Stimulated activated CD4-positive, alpha-beta T cell treated with anti-CD3 and anti-CD28 coated beads, Interleukin-4, amount 100 ng/mL, for 48 hours (primary cell): ENCODE measurements around the gene KCTD16.

ENCODE experiments used
- DNase-seq, 2 donors: peaks; one replicate each; pipeline ENCODE4 v3.0.0-alpha.2; 2020; ENCODE audit warnings: low read depth in 2 of 2

Gene KCTD16

GRCh38 chr5:144284931-144285502 is 114.3 kb downstream of the KCTD16 start:
- DNase-seq: no peak

- DNase-seq: no peak
Observed at GRCh38 chr5:144289277-144289676, 118.6 kb downstream of the KCTD16 start.

GRCh38 chr5:144292029-144292428 is 121.4 kb downstream of the KCTD16 start:
- no peak for DNase-seq

DNA sequence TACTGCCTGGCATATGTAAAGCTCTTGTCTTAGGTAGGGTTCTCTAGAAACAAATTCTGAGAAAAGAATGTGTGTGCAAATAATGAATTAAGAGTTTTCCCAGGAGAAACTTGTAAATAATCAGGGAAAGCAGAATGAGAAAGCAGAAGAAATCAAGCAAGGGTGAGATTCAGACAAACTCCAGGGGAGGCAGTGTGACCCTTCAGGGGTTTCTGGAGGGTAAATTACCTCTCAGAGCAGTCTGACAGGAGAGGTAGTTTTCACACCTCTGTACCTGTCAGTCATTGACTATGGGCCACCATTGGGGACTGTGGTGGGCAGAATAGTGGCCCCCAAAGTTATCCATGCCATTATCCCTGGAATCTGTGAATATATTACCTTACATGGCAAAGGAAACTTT is 124.6 kb downstream of the KCTD16 start:
- no peak for DNase-seq

DNA sequence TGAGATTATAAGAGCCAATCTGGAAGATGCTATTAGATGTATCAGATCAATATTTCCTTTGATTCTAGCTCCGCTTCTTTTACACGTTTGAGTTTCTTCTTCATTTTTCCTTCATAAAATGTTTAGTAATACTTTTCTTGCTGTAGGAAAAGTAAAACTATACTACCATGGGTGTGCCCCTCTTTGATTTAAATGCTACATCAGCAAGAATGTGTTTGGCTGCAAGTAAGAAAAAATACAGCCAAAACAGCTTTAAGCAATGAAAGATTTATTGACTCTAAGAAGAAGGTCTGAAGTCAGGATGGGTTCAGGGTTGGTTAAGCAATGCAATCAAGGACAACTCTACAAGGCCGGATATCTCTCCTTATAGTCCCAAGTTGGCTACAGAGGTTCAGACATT is 126.4 kb downstream of the KCTD16 start:
- DNase-seq: no peak

- DNase-seq: no peak
Observed at GRCh38 chr5:144298658-144299057, 128.0 kb downstream of the KCTD16 start.

- no peak for DNase-seq
Observed at GRCh38 chr5:144304688-144305087, 134.0 kb downstream of the KCTD16 start.

DNA sequence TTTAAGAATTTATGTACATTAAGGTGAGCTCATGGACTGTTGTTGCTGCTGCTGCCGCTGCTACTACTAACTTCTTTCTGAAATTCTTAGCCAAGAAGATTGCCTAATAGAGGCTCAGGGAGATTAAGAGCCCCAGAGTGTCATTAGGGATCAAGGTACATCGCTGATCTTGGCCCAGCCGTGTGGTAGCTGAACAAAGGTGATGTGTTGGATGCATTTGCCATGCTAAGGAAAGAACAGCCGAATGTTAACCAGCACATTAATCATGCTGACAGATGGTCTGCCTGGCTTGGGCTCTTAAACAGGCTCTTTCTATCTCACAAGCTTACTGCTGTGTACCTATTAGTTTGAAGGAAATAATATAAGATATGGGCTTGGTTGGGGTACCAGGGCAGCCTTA is 137.1 kb downstream of the KCTD16 start:
- DNase-seq: no peak

GRCh38 chr5:144308174-144308573 is 137.5 kb downstream of the KCTD16 start:
- DNase-seq: no peak

GRCh38 chr5:144308906-144309670 is 138.4 kb downstream of the KCTD16 start:
- no peak for DNase-seq

DNA sequence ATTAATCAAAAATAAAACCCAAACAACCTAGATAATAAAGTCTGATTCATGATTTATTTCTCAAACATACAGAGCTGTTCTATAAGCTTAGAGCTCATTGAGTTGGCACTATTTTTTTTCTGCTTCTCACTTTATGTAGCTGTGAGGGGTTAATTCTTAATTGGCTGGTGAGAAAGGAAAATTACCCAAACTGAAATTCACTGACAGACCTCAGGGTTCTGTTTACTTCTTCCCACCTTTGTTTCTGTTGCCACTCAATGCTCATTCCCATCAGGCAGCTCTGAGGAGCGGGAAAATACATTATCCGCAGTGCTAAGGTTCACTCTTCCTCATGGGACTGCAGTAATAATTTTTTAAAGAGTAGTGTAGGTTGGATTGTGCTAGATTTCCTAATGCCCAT is 139.9 kb downstream of the KCTD16 start:
- DNase-seq: no peak

DNA sequence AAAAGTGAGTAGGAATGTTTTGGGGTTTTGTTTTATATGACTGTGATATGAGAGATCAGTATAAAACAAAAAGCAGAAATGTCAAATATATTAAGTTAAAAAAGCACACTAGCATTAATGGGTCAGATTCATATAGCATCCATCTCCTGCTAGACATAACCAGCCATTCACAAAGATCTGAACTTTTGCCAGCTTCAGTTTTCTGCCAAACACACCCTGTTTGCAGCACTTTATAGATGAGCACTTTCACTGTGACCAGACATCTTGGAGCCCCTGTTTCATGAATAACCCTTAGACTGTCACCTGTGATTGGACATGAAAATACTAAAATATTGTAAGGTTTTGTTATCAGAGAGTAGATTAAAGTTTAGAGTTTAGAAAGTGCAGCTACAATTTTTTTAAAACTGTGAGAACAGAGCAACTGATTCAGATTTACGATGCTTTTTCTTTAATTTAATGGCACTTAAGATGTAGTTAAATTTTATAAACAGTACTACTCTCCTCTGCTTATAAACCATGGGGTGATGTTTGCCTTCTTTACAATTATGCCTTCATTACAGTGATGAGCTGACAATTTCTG is 142.6 kb downstream of the KCTD16 start:
- DNase-seq: no peak

GRCh38 chr5:144315026-144315425 is 144.4 kb downstream of the KCTD16 start:
- no peak for DNase-seq

- DNase-seq: no peak
Observed at GRCh38 chr5:144315994-144316634, 145.4 kb downstream of the KCTD16 start.

DNA sequence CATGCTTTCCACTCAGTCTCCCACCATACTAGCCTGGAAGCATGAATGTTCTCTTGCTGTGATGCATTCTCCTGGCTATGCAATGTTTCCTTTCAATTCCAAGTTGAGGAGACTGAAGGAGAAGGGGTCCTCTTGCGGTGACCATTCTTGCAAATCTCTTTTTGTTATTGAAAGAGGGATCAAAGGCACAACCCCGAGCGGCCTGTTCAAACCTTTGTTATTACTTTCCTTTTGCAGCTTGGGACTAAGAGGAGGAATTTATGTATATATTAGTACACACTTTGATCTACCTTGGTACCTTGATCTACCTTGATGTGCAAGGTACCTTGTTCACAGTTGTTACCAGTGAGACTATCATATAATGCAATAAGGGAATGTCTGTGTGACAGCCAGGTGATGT is 147.3 kb downstream of the KCTD16 start:
- DNase-seq: no peak

DNA sequence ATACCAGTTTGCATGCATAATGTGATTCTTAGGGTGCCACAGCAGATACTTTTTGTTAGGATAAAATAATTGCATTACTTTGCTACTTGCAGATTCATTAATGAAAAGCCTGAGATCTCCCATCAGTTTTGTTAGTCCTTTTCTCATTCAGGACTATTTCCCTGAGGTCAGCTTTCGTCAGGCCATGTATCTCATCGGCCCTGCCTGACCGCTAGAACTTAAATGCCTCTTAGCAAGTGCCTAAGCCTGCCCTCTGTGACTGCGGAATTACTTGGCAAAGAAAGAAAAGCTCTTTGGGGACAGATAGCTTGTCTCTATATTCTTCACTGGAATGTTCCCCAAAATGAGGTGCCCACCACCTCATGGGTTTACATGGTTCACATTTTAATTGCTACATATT is 147.8 kb downstream of the KCTD16 start:
- DNase-seq: no peak

GRCh38 chr5:144323181-144323580 is 152.5 kb downstream of the KCTD16 start:
- no peak for DNase-seq

GRCh38 chr5:144325532-144325931 is 154.9 kb downstream of the KCTD16 start:
- no peak for DNase-seq

GRCh38 chr5:144328494-144328893 is 157.8 kb downstream of the KCTD16 start:
- DNase-seq: no peak

- no peak for DNase-seq
Observed at GRCh38 chr5:144328980-144329379, 158.3 kb downstream of the KCTD16 start.

- DNase-seq: no peak
Observed at GRCh38 chr5:144329681-144330080, 159.0 kb downstream of the KCTD16 start.

- no peak for DNase-seq
Observed at GRCh38 chr5:144331361-144331760, 160.7 kb downstream of the KCTD16 start.

DNA sequence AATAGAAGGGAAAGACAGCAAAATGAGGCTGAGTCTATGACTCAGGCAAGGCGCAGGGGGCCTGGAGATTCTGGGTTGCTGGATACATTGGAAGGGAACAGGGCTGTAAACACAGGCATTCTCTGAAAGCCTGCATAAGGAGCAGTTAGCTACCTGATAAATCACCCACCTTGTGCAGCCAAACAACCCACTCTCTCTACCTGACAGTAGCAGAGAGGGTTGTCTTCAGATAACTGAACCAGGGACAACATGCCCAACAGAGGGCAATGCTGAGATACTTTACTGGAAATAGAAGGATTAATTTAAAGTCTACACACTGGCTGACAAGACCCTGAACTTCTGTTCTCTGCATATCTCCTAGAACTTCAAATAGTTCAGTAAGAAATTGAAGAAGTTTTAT is 161.6 kb downstream of the KCTD16 start:
- no peak for DNase-seq
